ENCODE results near the gene PPP2R5E. TPM values are rescaled to one million over a fixed set of nuclear protein-coding genes. Genes with fewer than 3 reads are reported as not detected.

The PPP2R5E gene
- total and polyA plus RNA-seq, 3 donors from 2014 or later, result 18.8 to 33.6 (median 21.6) TPM

- 16 to 44% methylated on average over 5 of the region's 5 CpGs for WGBS, 2 donors
- Histone ChIP-seq H3K9me3 (no peaks in the 10 kb centered on the region), H3K4me1 (peaks cover 30% of the 10 kb centered on the region), H3K36me3 (ENCODE audit: low read depth, missing control alignments) (no peaks in the 10 kb centered on the region), H3K4me3 (no peak overlapping the region), H3K27ac (peak overlapping the region in 1 of 2 donors; percentile 45), H3K27me3 (no peaks in the 10 kb centered on the region)
- TF ChIP-seq POLR2A (IDR thresholded peaks at IDR 0.05) (no peak), CTCF (IDR thresholded peaks at IDR 0.05) (no peak)
- DNase-seq, result peak; percentile 76
- intact Hi-C loops (cut with DNase I; ENCODE audit: low total_unique reads), result no loop called here
These were observed 107.3 kb downstream of the PPP2R5E start for GRCh38 chr14:63435838-63436237.

- 72 to 73% methylated on average over 2 of the region's 2 CpGs for WGBS, 2 donors
- Histone ChIP-seq H3K9me3 (no peaks in the 10 kb centered on the region), H3K4me3 (no peak overlapping the region), H3K36me3 (ENCODE audit: low read depth, missing control alignments) (no peaks in the 10 kb centered on the region), H3K27me3 (no peaks in the 10 kb centered on the region), H3K4me1 (peaks cover 30% of the 10 kb centered on the region), H3K27ac (peak overlapping the region in 1 of 2 donors; percentile 28)
- TF ChIP-seq POLR2A (IDR thresholded peaks at IDR 0.05) (no peak), CTCF (IDR thresholded peaks at IDR 0.05) (no peak)
- DNase-seq, result no peak
- intact Hi-C loops (cut with DNase I; ENCODE audit: low total_unique reads), result no loop called here
These were observed 108.0 kb downstream of the PPP2R5E start for GRCh38 chr14:63435204-63435603.

- Histone ChIP-seq H3K4me3 (no peak overlapping the region), H3K9me3 (no peaks in the 10 kb centered on the region), H3K27me3 (no peaks in the 10 kb centered on the region), H3K4me1 (peaks cover 29% of the 10 kb centered on the region), H3K27ac (no peak overlapping the region), H3K36me3 (ENCODE audit: low read depth, missing control alignments) (no peaks in the 10 kb centered on the region)
- 97% methylated on average over 4 of the region's 4 CpGs for WGBS, 2 donors
- intact Hi-C loops (cut with DNase I; ENCODE audit: low total_unique reads), result no loop called here
- TF ChIP-seq CTCF (IDR thresholded peaks at IDR 0.05) (no peak), POLR2A (IDR thresholded peaks at IDR 0.05) (no peak)
- DNase-seq, result no peak
These were observed 110.2 kb downstream of the PPP2R5E start for GRCh38 chr14:63432888-63433552.

GRCh38 chr14:63432228-63432627 lies 110.9 kb downstream of the PPP2R5E start:
- Histone ChIP-seq H3K4me3 (no peak overlapping the region), H3K27ac (no peak overlapping the region), H3K27me3 (no peaks in the 10 kb centered on the region), H3K9me3 (no peaks in the 10 kb centered on the region), H3K4me1 (peaks cover 21% of the 10 kb centered on the region), H3K36me3 (ENCODE audit: low read depth, missing control alignments) (no peaks in the 10 kb centered on the region)
- TF ChIP-seq POLR2A (IDR thresholded peaks at IDR 0.05) (no peak), CTCF (IDR thresholded peaks at IDR 0.05) (no peak)
- intact Hi-C loops (cut with DNase I; ENCODE audit: low total_unique reads), result no loop called here
- 59 to 65% methylated on average over 5 of the region's 5 CpGs for WGBS, 2 donors
- DNase-seq, result no peak

GRCh38 chr14:63431466-63431865 lies 111.7 kb downstream of the PPP2R5E start:
- Histone ChIP-seq H3K4me1 (peaks cover 15% of the 10 kb centered on the region), H3K36me3 (ENCODE audit: low read depth, missing control alignments) (no peaks in the 10 kb centered on the region), H3K4me3 (no peak overlapping the region), H3K27me3 (no peaks in the 10 kb centered on the region), H3K27ac (no peak overlapping the region), H3K9me3 (no peaks in the 10 kb centered on the region)
- intact Hi-C loops (cut with DNase I; ENCODE audit: low total_unique reads), result no loop called here
- WGBS, 2 donors, result 87 to 88% methylated on average over 3 of the region's 3 CpGs
- no peak for DNase-seq
- TF ChIP-seq CTCF (IDR thresholded peaks at IDR 0.05), result no peak
- no peak for TF ChIP-seq POLR2A (IDR thresholded peaks at IDR 0.05)

All from testis (tissue), 3 donors.